K562 (cell line): ENCODE results near the gene PRAME. TPM values are rescaled to one million over a fixed set of nuclear protein-coding genes. Genes with fewer than 3 reads are reported as not detected.
A peak's percentile ranks its signal among the peaks of the same experiment; 100 is the strongest.

Source experiments
- HIVEP1 ChIP-seq: fragments of 250-450 bp; sonication (Bioruptor Pico); IDR thresholded peaks from 2 replicates; pipeline ENCODE4 v1.4.0; 2020; ENCODE audit warnings: mild to moderate bottlenecking
- PHB ChIP-seq: fragments of 250-450 bp; sonication (Bioruptor Pico); IDR thresholded peaks from 2 replicates; pipeline ENCODE4 v1.5.0; 2021
- SREBF1 ChIP-seq: fragments of 150-350 bp; IDR thresholded peaks from 2 replicates; pipeline ENCODE4 v1.6.1; 2014; ENCODE audit warnings: antibody characterized with exemption, low read depth, low read length, borderline replicate concordance
- TAF9B ChIP-seq: fragments of 450-650 bp; IDR thresholded peaks from 2 replicates; pipeline ENCODE4 v1.6.1; 2018; ENCODE audit warnings: mild to moderate bottlenecking; ENCODE audit not compliant: partially characterized antibody
- ZNF766 ChIP-seq: fragments of 200-800 bp; sonication (Bioruptor generic); conservative IDR thresholded peaks from 2 replicates; pipeline ENCODE4 v1.6.1; 2016; ENCODE audit warnings: missing genetic modification characterization, missing compliant biosample characterization
- ZNF830 ChIP-seq: fragments of 250-450 bp; sonication (Bioruptor Pico); IDR thresholded peaks from 2 replicates; pipeline ENCODE4 v1.5.0; 2021; ENCODE audit warnings: mild to moderate bottlenecking
- polyA plus RNA-seq, 8 experiments: library from polyadenylated mRNA; depleted of rRNA in 4 of 8; stranded (reverse) in 5 of 8; unstranded in 3 of 8; fragments of >200 nt; fragmentation: Nextera tagmentation in 2 of 8; fragmentation: Illumina TruSeq in 1 of 8; extraction: Ambion mirVana in 2 of 8; extraction: Trizol in 1 of 8; gene quantifications; 2 replicates each; pipeline versions ENCODE4 v1.2.1 to v1.2.3, GENCODE V29; 2011 to 2014; ENCODE audit warnings: inconsistent platforms in 1 of 8, missing spikeins in 1 of 8
- total RNA-seq, 7 experiments: library from RNA; depleted of rRNA in 6 of 7; stranded (reverse); fragments of >200 nt in 6 of 7; fragmentation: Illumina TruSeq in 2 of 7; extraction: Trizol in 2 of 7; gene quantifications; 2 replicates each; pipeline versions ENCODE4 v1.2.1 to v1.2.3, GENCODE V29; 2011 to 2021; ENCODE audit warnings: low replicate concordance in 1 of 7
- TF ChIP-seq, protein P1 (sequence below): fragments of 250-450 bp; sonication (Bioruptor Pico); IDR thresholded peaks from 2 replicates; pipeline ENCODE4 v1.8.0; 2022; ENCODE audit warnings: inconsistent platforms, mild to moderate bottlenecking, moderate library complexity, borderline replicate concordance
- TF ChIP-seq, protein P2 (sequence below): fragments of 450-650 bp; formaldehyde crosslinking; IDR thresholded peaks from 2 replicates; pipeline ENCODE4 v1.4.0; 2022; ENCODE audit warnings: missing genetic modification characterization
- TF ChIP-seq, protein P3 (sequence below), 2 experiments: fragments of 450-650 bp; formaldehyde crosslinking in 1 of 2; IDR thresholded peaks; 2 replicates each; pipeline versions ENCODE4 v1.4.0 to v1.6.1; 2014 to 2020; ENCODE audit warnings: mild to moderate bottlenecking in 2 of 2, borderline replicate concordance in 1 of 2, low read depth in 1 of 2
- TF ChIP-seq, protein P4 (sequence below): fragments of 250-450 bp; sonication (Bioruptor Pico); IDR thresholded peaks from 2 replicates; pipeline ENCODE4 v1.6.1; 2021; ENCODE audit warnings: mild to moderate bottlenecking
- TF ChIP-seq, protein P5 (sequence below): fragments of 250-450 bp; sonication (Bioruptor Pico); IDR thresholded peaks from 2 replicates; pipeline ENCODE4 v1.5.0; 2021; ENCODE audit warnings: mild to moderate bottlenecking, moderate library complexity

Gene PRAME
- total and polyA plus RNA-seq, 9 of the 15 experiments (the other 6 are each of a cell fraction or from before 2014, with no cell fraction given): 662 to 2,141 (median 1,142) TPM

DNA sequence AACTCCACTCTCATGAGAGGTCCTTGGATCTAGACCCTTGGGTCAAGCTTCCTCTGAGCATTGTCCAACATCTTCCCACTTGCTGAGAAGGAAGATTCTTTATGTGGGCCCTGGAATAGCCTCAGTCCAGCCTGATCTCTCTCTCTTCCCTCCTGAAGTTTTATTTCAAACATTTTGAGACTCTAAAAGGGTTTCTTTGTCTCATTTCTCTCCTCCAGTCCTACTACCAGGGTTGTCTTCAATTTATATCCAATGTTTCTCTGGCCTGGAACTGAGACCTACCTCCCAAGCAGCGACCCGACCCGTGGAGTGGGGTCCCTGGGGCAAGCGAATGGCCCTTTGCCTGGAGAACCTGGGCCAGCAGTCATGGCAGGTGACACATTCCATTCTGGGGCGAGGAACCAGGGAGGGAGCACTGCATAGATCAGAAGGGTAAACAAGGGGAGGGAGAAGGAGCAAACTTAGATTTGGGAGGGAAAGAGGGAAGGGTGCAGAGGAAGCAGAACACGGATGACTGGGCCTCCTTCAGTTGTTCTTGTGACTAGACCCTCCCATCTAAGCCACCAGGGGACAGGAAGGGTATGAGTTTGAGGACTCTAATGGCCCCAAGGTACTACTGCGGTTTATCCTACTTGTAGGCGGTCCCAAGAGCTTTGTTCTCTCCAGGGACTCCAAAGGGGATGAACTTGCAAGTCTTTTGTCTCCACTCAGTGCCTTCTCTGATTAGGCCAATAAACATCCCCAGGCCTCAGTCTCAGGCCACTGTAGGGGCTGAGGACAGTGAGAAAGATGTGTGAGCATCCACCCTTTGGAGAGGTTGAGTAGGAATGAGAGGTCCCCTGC is 14.2 kb upstream of the PRAME start (continued):
- TF ChIP-seq, protein P1, sequence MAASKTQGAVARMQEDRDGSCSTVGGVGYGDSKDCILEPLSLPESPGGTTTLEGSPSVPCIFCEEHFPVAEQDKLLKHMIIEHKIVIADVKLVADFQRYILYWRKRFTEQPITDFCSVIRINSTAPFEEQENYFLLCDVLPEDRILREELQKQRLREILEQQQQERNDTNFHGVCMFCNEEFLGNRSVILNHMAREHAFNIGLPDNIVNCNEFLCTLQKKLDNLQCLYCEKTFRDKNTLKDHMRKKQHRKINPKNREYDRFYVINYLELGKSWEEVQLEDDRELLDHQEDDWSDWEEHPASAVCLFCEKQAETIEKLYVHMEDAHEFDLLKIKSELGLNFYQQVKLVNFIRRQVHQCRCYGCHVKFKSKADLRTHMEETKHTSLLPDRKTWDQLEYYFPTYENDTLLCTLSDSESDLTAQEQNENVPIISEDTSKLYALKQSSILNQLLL: 0 out of 2 replicates have a peak, but pooled peaks have one; percentile 33
- TF ChIP-seq, protein P2, sequence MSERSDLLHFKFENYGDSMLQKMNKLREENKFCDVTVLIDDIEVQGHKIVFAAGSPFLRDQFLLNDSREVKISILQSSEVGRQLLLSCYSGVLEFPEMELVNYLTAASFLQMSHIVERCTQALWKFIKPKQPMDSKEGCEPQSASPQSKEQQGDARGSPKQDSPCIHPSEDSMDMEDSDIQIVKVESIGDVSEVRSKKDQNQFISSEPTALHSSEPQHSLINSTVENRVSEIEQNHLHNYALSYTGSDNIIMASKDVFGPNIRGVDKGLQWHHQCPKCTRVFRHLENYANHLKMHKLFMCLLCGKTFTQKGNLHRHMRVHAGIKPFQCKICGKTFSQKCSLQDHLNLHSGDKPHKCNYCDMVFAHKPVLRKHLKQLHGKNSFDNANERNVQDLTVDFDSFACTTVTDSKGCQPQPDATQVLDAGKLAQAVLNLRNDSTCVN: no peak
- TF ChIP-seq ZNF830 (CRISPR knock-in tag): 0 out of 2 replicates have a peak, but pooled peaks have one; percentile 81
- no peak for TF ChIP-seq HIVEP1 (CRISPR knock-in tag)
- TF ChIP-seq, protein P3, sequence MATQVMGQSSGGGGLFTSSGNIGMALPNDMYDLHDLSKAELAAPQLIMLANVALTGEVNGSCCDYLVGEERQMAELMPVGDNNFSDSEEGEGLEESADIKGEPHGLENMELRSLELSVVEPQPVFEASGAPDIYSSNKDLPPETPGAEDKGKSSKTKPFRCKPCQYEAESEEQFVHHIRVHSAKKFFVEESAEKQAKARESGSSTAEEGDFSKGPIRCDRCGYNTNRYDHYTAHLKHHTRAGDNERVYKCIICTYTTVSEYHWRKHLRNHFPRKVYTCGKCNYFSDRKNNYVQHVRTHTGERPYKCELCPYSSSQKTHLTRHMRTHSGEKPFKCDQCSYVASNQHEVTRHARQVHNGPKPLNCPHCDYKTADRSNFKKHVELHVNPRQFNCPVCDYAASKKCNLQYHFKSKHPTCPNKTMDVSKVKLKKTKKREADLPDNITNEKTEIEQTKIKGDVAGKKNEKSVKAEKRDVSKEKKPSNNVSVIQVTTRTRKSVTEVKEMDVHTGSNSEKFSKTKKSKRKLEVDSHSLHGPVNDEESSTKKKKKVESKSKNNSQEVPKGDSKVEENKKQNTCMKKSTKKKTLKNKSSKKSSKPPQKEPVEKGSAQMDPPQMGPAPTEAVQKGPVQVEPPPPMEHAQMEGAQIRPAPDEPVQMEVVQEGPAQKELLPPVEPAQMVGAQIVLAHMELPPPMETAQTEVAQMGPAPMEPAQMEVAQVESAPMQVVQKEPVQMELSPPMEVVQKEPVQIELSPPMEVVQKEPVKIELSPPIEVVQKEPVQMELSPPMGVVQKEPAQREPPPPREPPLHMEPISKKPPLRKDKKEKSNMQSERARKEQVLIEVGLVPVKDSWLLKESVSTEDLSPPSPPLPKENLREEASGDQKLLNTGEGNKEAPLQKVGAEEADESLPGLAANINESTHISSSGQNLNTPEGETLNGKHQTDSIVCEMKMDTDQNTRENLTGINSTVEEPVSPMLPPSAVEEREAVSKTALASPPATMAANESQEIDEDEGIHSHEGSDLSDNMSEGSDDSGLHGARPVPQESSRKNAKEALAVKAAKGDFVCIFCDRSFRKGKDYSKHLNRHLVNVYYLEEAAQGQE (IDR thresholded peaks at IDR 0.05; ENCODE audit: borderline replicate concordance): no peak
- TF ChIP-seq, protein P3 (CRISPR knock-in tag; IDR thresholded peaks at IDR 0.05; ENCODE audit: low read depth): 0 out of 2 replicates have a peak, but pooled peaks have one; percentile 17
- TF ChIP-seq, protein P4, sequence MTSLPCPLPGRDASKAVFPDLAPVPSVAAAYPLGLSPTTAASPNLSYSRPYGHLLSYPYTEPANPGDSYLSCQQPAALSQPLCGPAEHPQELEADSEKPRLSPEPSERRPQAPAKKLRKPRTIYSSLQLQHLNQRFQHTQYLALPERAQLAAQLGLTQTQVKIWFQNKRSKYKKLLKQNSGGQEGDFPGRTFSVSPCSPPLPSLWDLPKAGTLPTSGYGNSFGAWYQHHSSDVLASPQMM (CRISPR knock-in tag): no peak
- TF ChIP-seq, protein P5, sequence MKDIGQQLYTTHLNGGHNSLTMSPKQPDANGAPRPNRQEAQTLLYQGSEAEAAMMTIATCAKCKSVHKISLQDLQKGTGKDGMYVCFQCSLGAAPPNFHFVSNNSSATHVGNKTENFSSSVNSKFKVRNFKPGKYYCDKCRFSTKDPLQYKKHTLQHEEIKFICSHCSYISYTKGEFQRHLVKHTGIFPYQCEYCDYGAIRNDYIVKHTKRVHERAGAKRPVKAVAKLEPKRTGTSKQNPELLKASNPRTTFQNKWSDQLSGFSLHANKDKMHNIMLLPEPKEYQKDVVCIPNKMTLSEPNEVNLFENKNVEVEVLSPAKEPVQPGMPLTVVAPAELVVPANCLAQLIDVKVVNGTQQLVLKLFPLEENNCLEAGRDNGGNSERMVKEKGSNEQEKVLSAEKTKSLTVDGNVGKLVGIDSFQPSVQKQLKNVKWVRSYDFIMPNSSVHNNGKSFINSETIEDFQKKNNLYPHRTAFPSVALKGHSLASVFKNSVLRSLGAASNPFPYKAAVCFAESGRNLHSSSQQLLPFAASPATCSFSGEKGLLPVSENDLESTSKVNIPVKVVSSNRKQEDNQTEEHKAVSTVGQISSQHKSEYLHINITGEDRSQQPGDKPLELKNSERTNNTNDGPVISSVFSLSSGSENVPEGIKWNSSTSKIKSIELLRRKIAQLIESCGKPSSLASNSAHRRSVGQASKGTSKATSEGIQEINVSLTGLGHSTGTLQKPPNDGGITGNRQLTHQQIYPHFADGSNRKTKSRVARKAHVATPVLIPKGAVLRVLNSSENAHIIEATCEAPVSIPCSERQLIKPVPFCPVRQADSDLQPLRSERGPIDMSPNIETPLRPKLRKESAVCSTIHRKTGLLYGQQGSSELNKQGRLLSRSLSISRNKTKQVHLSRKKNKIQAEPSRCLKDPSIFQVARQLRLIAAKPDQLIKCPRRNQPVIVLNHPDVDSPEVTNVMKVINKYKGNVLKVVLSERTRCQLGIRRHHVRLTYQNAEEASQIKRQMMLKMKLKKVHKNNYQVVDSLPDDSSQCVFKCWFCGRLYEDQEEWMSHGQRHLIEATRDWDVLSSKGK (CRISPR knock-in tag): no peak
- TF ChIP-seq TAF9B: no peak
- no peak for TF ChIP-seq PHB (CRISPR knock-in tag)
- no peak for TF ChIP-seq SREBF1
- no peak for TF ChIP-seq ZNF766
